ENCODE measurements around the gene ARAP1.
"Not testable (repeated sequence)": the region's sequence is repeated elsewhere in the genome, so short reads cannot be mapped to it uniquely, and the experiment has no call there.

Gene ARAP1

DNA sequence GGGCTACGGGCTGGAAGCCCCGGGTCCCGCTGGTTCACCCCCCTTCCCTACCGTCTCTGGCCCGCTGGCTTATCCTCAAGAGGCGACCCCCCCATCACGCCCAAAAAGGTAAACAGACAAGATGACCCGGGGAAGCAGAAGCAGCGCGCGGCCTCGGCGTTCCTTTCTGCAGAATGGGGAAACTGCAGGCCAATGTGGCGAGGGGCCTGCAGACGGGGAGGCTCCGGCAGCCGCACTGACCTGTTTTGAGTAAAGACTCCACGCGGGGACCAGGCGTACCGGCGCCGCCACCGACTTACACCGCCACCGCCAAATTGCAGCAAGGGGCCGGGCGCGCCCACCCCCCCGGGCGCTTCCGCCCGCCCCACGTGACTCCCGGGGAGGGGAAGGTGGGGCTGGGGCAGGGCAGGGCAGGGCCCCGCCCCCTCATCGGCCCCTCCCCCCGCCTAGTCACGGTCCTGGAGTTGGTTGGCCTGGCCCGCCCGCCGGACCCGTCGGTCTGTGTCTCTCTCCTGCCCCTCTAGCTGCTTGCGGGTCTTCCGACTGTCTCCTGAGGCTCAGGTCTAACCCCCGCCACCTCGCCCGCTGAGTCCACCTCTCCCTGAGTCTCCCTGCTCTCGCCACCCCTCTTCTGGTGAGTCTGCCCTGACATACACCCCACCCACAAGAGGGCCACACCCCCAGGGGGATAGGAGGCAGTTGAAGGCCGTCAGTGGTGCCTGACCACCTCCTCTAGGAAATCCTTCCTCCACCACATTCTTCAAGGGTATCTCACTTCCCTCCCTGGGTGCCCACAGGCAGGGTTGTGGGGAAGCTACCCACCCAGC lies at the start of gene ARAP1:
ARAP1 (minus strand) TSS at position 321 of the 827 bp plus-strand sequence. CDS start 25,280 bp downstream, outside the sequence.
- Histone ChIP-seq H3K36me3 (ENCODE audit: control insufficient read depth in 5 of 5, insufficient read depth in 5 of 5, low read length in 5 of 5) (peaks cover 0 to 5% (median under 1%) of the 10 kb centered on the region in 5 donors), H3K9ac (ENCODE audit: low read length in 5 of 5) (peak within 1 kb of the TSS; percentile 38 to 80 (median 75)), H3K4me3 (ENCODE audit: low read depth in 1 of 5, low read length in 5 of 5) (peak within 1 kb of the TSS; percentile 72 to 85 (median 81)), H3K27me3 (ENCODE audit: control insufficient read depth in 5 of 5, insufficient read depth in 4 of 5, low read length in 5 of 5) (no peaks in the 10 kb centered on the region), H3K27ac (ENCODE audit: low read depth, low read length) (no peak within 1 kb of the TSS), H3K9me3 (ENCODE audit: control insufficient read depth in 5 of 5, low read length in 5 of 5) (no peaks in the 10 kb centered on the region), H3K4me1 (ENCODE audit: control insufficient read depth in 5 of 5, insufficient read depth in 5 of 5, low read length in 5 of 5) (peaks cover 3 to 35% (median 28%) of the 10 kb centered on the region in 5 donors)

DNA sequence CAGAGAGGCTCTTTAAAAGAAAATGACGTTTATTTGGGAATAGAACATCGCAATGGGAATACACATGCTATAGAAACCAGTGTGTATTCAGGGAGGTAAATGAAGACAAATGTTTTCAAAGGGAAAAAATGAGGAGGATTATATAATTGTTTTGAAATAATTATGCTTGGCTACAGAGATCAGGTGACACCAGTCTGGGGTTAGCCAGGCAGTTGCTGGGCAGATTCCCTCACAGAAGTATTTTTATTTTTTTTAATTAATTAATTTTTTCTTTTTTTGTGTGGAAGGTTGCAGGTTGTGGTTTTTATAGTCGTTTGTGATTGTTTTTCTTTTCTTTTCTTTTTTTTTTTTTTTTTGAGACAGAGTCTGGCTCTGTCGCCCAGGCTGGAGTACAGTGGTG lies 47.2 kb upstream of the ARAP1 start:
- H3K9me3 ChIP-seq (ENCODE audit: control insufficient read depth in 5 of 5, low read length in 5 of 5): no peaks in the 10 kb centered on the region
- H3K27ac ChIP-seq (ENCODE audit: low read depth, low read length): no peak overlapping the region
- H3K27me3 ChIP-seq (ENCODE audit: control insufficient read depth in 5 of 5, insufficient read depth in 4 of 5, low read length in 5 of 5): no peaks in the 10 kb centered on the region
- H3K9ac ChIP-seq (ENCODE audit: low read length in 5 of 5): no peak overlapping the region
- H3K4me3 ChIP-seq (ENCODE audit: low read depth in 1 of 5, low read length in 5 of 5): no peak overlapping the region
- no peaks in the 10 kb centered on the region for H3K36me3 ChIP-seq (ENCODE audit: control insufficient read depth in 5 of 5, insufficient read depth in 5 of 5, low read length in 5 of 5)
- H3K4me1 ChIP-seq (ENCODE audit: control insufficient read depth in 5 of 5, insufficient read depth in 5 of 5, low read length in 5 of 5): peaks cover 0 to 9% (median 5%) of the 10 kb centered on the region in 5 donors

DNA sequence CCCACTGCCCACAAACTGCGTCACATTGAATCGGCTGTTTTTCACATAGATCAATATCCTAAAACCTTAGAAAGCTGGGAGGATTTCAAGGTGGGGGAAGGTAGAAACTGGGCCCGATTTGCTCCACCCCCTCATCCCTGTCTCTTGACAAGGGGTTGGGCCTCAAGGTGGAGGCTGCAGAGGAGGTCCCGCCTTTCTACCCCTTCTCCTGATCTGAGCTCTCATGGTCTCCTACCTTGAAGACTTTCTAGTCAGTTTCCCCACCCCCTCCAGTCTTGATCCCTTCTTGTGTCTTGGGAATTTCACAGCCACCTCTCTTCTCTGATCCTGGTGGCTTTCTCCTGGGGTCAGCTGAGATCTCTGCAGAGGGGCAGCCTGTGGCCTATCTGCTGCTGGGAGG lies 46.2 kb upstream of the ARAP1 start:
- Histone ChIP-seq H3K9ac (ENCODE audit: low read length in 5 of 5) (no peak overlapping the region), H3K27ac (ENCODE audit: low read depth, low read length) (no peak overlapping the region), H3K4me3 (ENCODE audit: low read depth in 1 of 5, low read length in 5 of 5) (no peak overlapping the region), H3K36me3 (ENCODE audit: control insufficient read depth in 5 of 5, insufficient read depth in 5 of 5, low read length in 5 of 5) (no peaks in the 10 kb centered on the region), H3K9me3 (ENCODE audit: control insufficient read depth in 5 of 5, low read length in 5 of 5) (no peaks in the 10 kb centered on the region), H3K4me1 (ENCODE audit: control insufficient read depth in 5 of 5, insufficient read depth in 5 of 5, low read length in 5 of 5) (peaks cover 0 to 16% (median 12%) of the 10 kb centered on the region in 5 donors), H3K27me3 (ENCODE audit: control insufficient read depth in 5 of 5, insufficient read depth in 4 of 5, low read length in 5 of 5) (no peaks in the 10 kb centered on the region)

DNA sequence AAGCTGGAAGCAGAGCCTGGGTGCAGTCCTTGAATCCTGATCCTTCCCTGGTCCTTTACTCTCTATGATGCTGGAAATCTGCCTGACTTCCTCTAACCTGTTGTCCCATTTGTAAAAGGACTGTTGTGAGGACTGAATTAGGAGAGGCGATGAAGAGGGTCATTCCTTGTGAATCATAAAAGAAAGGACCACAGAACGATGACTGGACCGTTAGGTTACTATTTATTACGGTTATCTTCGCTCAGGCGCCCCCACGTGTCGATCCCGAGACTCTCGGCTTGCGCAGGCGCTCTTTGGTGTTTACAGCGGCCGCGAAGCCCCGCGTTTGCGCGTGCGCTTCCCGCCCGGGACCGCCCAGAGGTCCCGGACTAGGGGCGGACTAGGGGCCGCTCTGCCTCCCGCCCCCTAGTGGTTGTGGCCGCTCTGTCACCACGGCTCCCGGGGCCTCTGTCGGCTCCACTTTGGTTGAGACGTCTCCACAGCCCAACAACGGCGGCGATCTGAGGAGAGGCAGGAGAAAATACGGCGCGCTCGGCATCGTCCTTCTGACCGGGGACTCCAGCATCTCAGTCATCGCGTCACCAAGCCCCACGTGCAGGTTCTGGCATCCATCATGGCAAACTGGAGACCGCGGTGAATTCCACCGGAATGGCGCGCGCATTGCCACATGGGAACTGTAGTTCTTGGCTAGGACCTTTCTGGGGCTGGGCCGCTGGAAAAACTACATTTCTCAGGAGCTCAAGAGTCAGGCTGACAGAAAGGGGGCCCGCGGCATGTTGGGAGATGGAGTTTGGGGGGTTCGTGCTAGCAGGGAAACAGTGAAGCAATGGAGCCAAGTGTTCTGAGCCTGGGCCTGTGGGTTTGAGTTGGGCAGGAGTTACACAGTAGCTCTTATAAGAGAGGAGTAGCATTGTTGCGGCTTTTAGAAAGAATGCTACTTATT lies 41.5 kb upstream of the ARAP1 start, which contains the start of gene STARD10:
STARD10 (minus strand) TSS at position 623 of the 943 bp plus-strand sequence. CDS start 12,866 bp downstream, outside the sequence.
- peak within 1 kb of the TSS in 4 of 5 donors; percentile 36 to 71 (median 64) for H3K9ac ChIP-seq (ENCODE audit: low read length in 5 of 5)
- peak within 1 kb of the TSS; percentile 82 for H3K27ac ChIP-seq (ENCODE audit: low read depth, low read length)
- peaks cover 0 to 35% (median 27%) of the 10 kb centered on the region in 5 donors for H3K4me1 ChIP-seq (ENCODE audit: control insufficient read depth in 5 of 5, insufficient read depth in 5 of 5, low read length in 5 of 5)
- no peaks in the 10 kb centered on the region for H3K9me3 ChIP-seq (ENCODE audit: control insufficient read depth in 5 of 5, low read length in 5 of 5)
- no peaks in the 10 kb centered on the region for H3K36me3 ChIP-seq (ENCODE audit: control insufficient read depth in 5 of 5, insufficient read depth in 5 of 5, low read length in 5 of 5)
- H3K4me3 ChIP-seq (ENCODE audit: low read depth in 1 of 5, low read length in 5 of 5): peak within 1 kb of the TSS; percentile 72 to 91 (median 82)
- no peaks in the 10 kb centered on the region for H3K27me3 ChIP-seq (ENCODE audit: control insufficient read depth in 5 of 5, insufficient read depth in 4 of 5, low read length in 5 of 5)

DNA sequence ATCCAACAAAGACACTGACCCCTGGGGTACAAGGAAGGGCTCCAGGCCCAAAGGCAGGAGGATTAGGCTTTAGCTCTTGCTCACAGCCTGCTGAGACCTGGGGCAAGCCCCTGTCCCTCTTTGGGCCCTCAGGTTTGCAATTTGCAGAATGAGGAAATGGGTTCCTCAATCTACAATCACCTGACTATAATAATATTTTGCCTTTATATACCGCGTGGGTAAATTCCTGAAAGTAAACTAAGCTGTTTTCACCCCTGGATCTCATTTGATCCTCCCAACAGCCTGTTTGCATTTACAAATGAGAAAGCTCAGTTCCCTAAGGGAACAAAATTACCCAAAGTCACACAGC lies 40.8 kb upstream of the ARAP1 start:
- Histone ChIP-seq H3K4me3 (ENCODE audit: low read depth in 1 of 5, low read length in 5 of 5) (peak overlapping the region in 3 of 5 donors; percentile 81 to 91 (median 85)), H3K4me1 (ENCODE audit: control insufficient read depth in 5 of 5, insufficient read depth in 5 of 5, low read length in 5 of 5) (peaks cover 0 to 40% (median 27%) of the 10 kb centered on the region in 5 donors), H3K9ac (ENCODE audit: low read length in 5 of 5) (peak overlapping the region in 1 of 5 donors; percentile 58), H3K36me3 (ENCODE audit: control insufficient read depth in 5 of 5, insufficient read depth in 5 of 5, low read length in 5 of 5) (no peaks in the 10 kb centered on the region), H3K9me3 (ENCODE audit: control insufficient read depth in 5 of 5, low read length in 5 of 5) (no peaks in the 10 kb centered on the region), H3K27me3 (ENCODE audit: control insufficient read depth in 5 of 5, insufficient read depth in 4 of 5, low read length in 5 of 5) (no peaks in the 10 kb centered on the region), H3K27ac (ENCODE audit: low read depth, low read length) (peak overlapping the region; percentile 82)

DNA sequence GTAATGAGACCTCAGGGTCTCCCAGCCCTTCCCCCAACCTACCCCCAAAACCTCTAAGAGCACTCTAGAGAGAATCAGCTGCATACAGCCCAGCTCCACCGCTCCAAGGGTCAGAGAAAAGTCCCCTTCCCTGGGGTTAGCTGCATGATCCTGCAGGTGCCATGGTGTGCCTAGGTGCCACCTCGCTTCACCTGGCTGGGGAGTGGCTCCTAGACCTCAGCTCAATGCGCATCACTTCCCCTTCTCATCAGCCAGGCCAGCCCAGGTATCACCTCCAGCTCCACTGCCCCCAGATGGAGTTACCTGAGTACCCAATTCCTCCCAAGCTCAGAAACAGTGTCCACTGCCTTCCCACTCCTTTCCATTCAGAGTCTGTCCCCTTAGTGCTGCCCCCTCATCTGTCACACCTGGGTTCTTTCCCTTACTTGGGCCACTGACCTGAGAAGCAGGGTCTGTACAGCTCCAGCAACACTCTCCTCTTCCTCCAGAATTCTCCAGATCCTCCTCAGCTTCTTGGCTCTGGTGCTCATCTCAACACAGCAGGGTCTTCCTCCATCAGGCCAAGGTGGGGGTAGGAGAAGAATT lies 40.3 kb upstream of the ARAP1 start:
- no peaks in the 10 kb centered on the region for H3K27me3 ChIP-seq (ENCODE audit: control insufficient read depth in 5 of 5, insufficient read depth in 4 of 5, low read length in 5 of 5)
- H3K4me3 ChIP-seq (ENCODE audit: low read depth in 1 of 5, low read length in 5 of 5): no peak overlapping the region
- H3K27ac ChIP-seq (ENCODE audit: low read depth, low read length): no peak overlapping the region
- H3K36me3 ChIP-seq (ENCODE audit: control insufficient read depth in 5 of 5, insufficient read depth in 5 of 5, low read length in 5 of 5): no peaks in the 10 kb centered on the region
- H3K4me1 ChIP-seq (ENCODE audit: control insufficient read depth in 5 of 5, insufficient read depth in 5 of 5, low read length in 5 of 5): peaks cover 0 to 42% (median 27%) of the 10 kb centered on the region in 5 donors
- H3K9me3 ChIP-seq (ENCODE audit: control insufficient read depth in 5 of 5, low read length in 5 of 5): no peaks in the 10 kb centered on the region
- H3K9ac ChIP-seq (ENCODE audit: low read length in 5 of 5): peak overlapping the region in 2 of 5 donors; percentile 54 to 58

DNA sequence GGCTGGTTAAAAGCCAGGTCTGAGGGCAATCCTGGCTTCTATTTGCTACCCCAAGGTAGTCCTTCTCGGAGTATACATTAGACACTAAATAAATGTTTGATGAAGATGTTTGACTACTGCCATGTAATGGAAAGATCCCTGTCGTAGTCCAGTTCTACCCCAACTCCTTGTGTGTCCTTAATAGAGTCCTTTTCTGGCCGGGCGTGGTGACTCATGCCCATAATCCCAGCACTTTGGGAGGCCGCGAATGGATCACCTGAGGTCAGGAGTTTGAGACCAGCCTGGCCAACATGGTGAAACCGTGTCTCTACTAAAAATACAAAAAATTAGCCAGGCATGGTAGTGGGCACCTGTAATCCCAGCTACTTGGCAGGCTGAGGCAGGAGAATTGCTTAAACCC lies 39.0 kb upstream of the ARAP1 start:
- H3K4me1 ChIP-seq (ENCODE audit: control insufficient read depth in 5 of 5, insufficient read depth in 5 of 5, low read length in 5 of 5): peaks cover 0 to 53% (median 34%) of the 10 kb centered on the region in 5 donors
- not testable (repeated sequence) for H3K36me3 ChIP-seq (ENCODE audit: control insufficient read depth in 5 of 5, insufficient read depth in 5 of 5, low read length in 5 of 5); H3K9ac ChIP-seq (ENCODE audit: low read length in 5 of 5); H3K4me3 ChIP-seq (ENCODE audit: low read depth in 1 of 5, low read length in 5 of 5); H3K27ac ChIP-seq (ENCODE audit: low read depth, low read length); H3K27me3 ChIP-seq (ENCODE audit: control insufficient read depth in 5 of 5, insufficient read depth in 4 of 5, low read length in 5 of 5); H3K9me3 ChIP-seq (ENCODE audit: control insufficient read depth in 5 of 5, low read length in 5 of 5)

DNA sequence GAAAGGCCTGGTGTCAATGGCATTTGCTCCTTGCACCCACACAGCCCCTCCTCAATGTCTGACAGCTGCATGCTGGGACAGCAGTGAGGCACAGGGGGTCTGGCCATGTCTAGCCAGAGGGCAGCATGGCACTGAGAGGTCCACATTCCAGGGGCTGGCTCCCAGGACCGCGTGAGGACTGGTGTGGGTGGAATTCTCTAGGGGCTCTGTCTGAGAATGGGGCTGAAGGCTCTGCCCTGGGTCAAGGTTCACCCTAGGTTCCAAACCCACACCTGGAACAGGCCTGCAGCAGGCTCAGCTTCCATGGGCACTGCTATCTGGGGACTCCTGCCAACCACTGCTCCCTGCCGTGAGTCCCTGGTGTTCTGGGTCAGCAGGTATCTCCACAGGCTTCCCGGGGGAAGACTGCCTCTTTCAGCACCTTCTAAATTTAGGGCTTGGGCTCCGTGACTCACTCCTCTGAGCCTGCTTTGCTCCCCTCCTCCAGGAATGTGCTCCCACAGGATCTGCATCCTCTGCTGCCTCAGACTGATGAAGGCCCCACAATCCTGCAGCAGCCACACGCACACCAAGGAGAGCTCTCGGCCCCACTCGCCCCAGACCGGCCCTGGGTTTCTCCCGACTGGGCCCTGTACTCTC lies 37.4 kb upstream of the ARAP1 start:
- Histone ChIP-seq H3K27me3 (ENCODE audit: control insufficient read depth in 5 of 5, insufficient read depth in 4 of 5, low read length in 5 of 5) (no peaks in the 10 kb centered on the region), H3K4me1 (ENCODE audit: control insufficient read depth in 5 of 5, insufficient read depth in 5 of 5, low read length in 5 of 5) (peaks cover 0 to 52% (median 33%) of the 10 kb centered on the region in 5 donors), H3K9ac (ENCODE audit: low read length in 5 of 5) (no peak overlapping the region), H3K9me3 (ENCODE audit: control insufficient read depth in 5 of 5, low read length in 5 of 5) (no peaks in the 10 kb centered on the region), H3K36me3 (ENCODE audit: control insufficient read depth in 5 of 5, insufficient read depth in 5 of 5, low read length in 5 of 5) (no peaks in the 10 kb centered on the region), H3K27ac (ENCODE audit: low read depth, low read length) (no peak overlapping the region), H3K4me3 (ENCODE audit: low read depth in 1 of 5, low read length in 5 of 5) (no peak overlapping the region)

DNA sequence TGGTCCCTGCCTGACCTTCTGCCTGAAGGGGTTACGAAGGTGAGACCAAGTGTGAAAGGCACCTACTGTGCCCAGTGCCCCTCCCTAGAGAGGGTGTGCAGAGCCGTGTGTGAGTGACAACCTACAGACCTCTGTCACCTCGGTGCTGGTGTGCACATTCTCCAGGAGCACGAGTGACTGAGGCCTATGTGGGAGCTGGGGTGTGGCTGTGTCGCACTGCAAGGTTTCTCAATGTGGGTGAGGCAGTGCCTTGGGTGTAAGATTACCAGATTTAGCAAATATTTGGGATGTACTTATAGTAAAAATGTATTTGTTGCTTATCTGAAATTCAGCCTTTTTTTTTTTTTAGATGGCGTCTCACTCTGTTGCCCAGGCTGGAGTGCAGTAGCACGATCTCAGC lies 36.0 kb upstream of the ARAP1 start:
- Histone ChIP-seq H3K4me3 (ENCODE audit: low read depth in 1 of 5, low read length in 5 of 5) (no peak overlapping the region), H3K9ac (ENCODE audit: low read length in 5 of 5) (no peak overlapping the region), H3K4me1 (ENCODE audit: control insufficient read depth in 5 of 5, insufficient read depth in 5 of 5, low read length in 5 of 5) (peaks cover 0 to 42% (median 25%) of the 10 kb centered on the region in 5 donors), H3K27me3 (ENCODE audit: control insufficient read depth in 5 of 5, insufficient read depth in 4 of 5, low read length in 5 of 5) (no peaks in the 10 kb centered on the region), H3K9me3 (ENCODE audit: control insufficient read depth in 5 of 5, low read length in 5 of 5) (no peaks in the 10 kb centered on the region), H3K27ac (ENCODE audit: low read depth, low read length) (no peak overlapping the region), H3K36me3 (ENCODE audit: control insufficient read depth in 5 of 5, insufficient read depth in 5 of 5, low read length in 5 of 5) (no peaks in the 10 kb centered on the region)
